HL-60 (cell line): ENCODE results near the gene KCNT1.

Source experiments
- DNase-seq, 2 experiments: peaks; one replicate each; pipeline ENCODE4 v3.0.0-alpha.2; 2010 to 2020; ENCODE audit warnings: low read depth in 1 of 2, low spot score in 1 of 2
- H3K27ac ChIP-seq: fragments of 250-450 bp; sonication (Bioruptor Pico); replicated peaks from 2 replicates; pipeline ENCODE4 v1.5.1; 2020; ENCODE audit warnings: mild to moderate bottlenecking, moderate library complexity
- H3K27me3 ChIP-seq: fragments of 250-450 bp; sonication (Bioruptor Pico); 2 replicates; pipeline ENCODE4 v1.5.1; 2021; ENCODE audit warnings: mild to moderate bottlenecking, moderate library complexity; ENCODE audit not compliant: insufficient read depth, poor library complexity, severe bottlenecking
- H3K4me3 ChIP-seq: replicated peaks from 2 replicates; pipeline ENCODE4 v1.5.1; 2011; ENCODE audit warnings: mild to moderate bottlenecking, control low read depth, low read length; ENCODE audit not compliant: insufficient read depth
- CTCF ChIP-seq: IDR thresholded peaks from one replicate; pipeline ENCODE4 v1.5.1; 2011; ENCODE audit warnings: low read length, control low read depth, inconsistent platforms; ENCODE audit not compliant: insufficient read depth
- GABPA ChIP-seq: IDR thresholded peaks from 2 replicates; pipeline ENCODE4 v1.6.1; 2012; ENCODE audit warnings: low read depth
- POLR2AphosphoS5 ChIP-seq: IDR thresholded peaks from 2 replicates; pipeline ENCODE4 v1.6.1; 2012; ENCODE audit warnings: low read depth
- REST ChIP-seq: IDR thresholded peaks from 2 replicates; pipeline ENCODE4 v1.6.1; 2012; ENCODE audit warnings: low read depth; ENCODE audit not compliant: insufficient replicate concordance
- SPI1 ChIP-seq: IDR thresholded peaks from 2 replicates; pipeline ENCODE4 v1.6.1; 2012; ENCODE audit warnings: low read depth, mild to moderate bottlenecking, borderline replicate concordance

Gene KCNT1

GRCh38 chr9:135816651-135816970 is 114.6 kb downstream of the KCNT1 start:
- Histone ChIP-seq H3K27me3 (no peaks in the 10 kb centered on the region), H3K27ac (no peak overlapping the region), H3K4me3 (no peak overlapping the region)
- DNase-seq, result no peak
- TF ChIP-seq CTCF (no peak), REST (no peak), POLR2AphosphoS5 (no peak), GABPA (no peak), SPI1 (no peak)

GRCh38 chr9:135817951-135818717 is 116.1 kb downstream of the KCNT1 start:
- H3K4me3 ChIP-seq, result no peak overlapping the region
- TF ChIP-seq SPI1, result no peak
- no peak for TF ChIP-seq GABPA
- no peak for TF ChIP-seq REST
- TF ChIP-seq CTCF, result no peak
- no peak for TF ChIP-seq POLR2AphosphoS5
- no peak for DNase-seq
- no peak overlapping the region for H3K27ac ChIP-seq
- H3K27me3 ChIP-seq, result no peaks in the 10 kb centered on the region

- H3K4me3 ChIP-seq, result no peak overlapping the region
- no peaks in the 10 kb centered on the region for H3K27me3 ChIP-seq
- TF ChIP-seq CTCF (no peak), POLR2AphosphoS5 (no peak), GABPA (no peak), SPI1 (no peak), REST (no peak)
Observed at GRCh38 chr9:135818718-135819475, 116.9 kb downstream of the KCNT1 start.

More at GRCh38 chr9:135818718-135819475, 116.9 kb downstream of the KCNT1 start:
- no peak overlapping the region for H3K27ac ChIP-seq
- no peak for DNase-seq
